Measurements from ENCODE around the gene CYB561A3. TPM values are rescaled to one million over a fixed set of nuclear protein-coding genes. Genes with fewer than 3 reads are reported as not detected.

CYB561A3 gene, protein sequence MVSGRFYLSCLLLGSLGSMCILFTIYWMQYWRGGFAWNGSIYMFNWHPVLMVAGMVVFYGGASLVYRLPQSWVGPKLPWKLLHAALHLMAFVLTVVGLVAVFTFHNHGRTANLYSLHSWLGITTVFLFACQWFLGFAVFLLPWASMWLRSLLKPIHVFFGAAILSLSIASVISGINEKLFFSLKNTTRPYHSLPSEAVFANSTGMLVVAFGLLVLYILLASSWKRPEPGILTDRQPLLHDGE
- 8.8 TPM for total RNA-seq
- 10 to 100 TPM; 14.9 to 21.3 (median 16.8) TPM for polyA plus RNA-seq (ENCODE audit: insufficient read depth in 1 of 8, insufficient read length in 8 of 8, low replicate concordance in 1 of 8)
- long read RNA-seq, donor 1, partial matches to known transcripts = 0 of 2 reads
- long read RNA-seq, donor 1, other reads (novel, unspliced or antisense) = 0 of 2 reads
- long read RNA-seq, donor 2 = 0 reads
- long read RNA-seq, donor 3, partial matches to known transcripts = 0 of 4 reads
- long read RNA-seq, donor 3, other reads (novel, unspliced or antisense) = 0 of 4 reads
- long read RNA-seq, donor 4, transcript CYB561A3-201 (7 exons, 3,061 nt) = major isoform, 5 of 5 reads
- long read RNA-seq, donor 4, partial matches to known transcripts = 0 of 5 reads
- long read RNA-seq, donor 4, other reads (novel, unspliced or antisense) = 0 of 5 reads
- long read RNA-seq, donor 5, partial matches to known transcripts = 0 of 5 reads
- long read RNA-seq, donor 5, other reads (novel, unspliced or antisense) = 0 of 5 reads
- long read RNA-seq, donor 6, transcript CYB561A3-201 (7 exons, 3,061 nt) = major isoform, 5 of 6 reads
- long read RNA-seq, donor 6, partial matches to known transcripts = 0 of 6 reads
- long read RNA-seq, donor 6, other reads (novel, unspliced or antisense) = 0 of 6 reads
- long read RNA-seq, donor 7, partial matches to known transcripts = 0 of 1 reads
- long read RNA-seq, donor 7, other reads (novel, unspliced or antisense) = 0 of 1 reads
- long read RNA-seq, donor 8, partial matches to known transcripts = 0 of 2 reads
- long read RNA-seq, donor 8, other reads (novel, unspliced or antisense) = 0 of 2 reads
- long read RNA-seq, donor 9, partial matches to known transcripts = 0 of 4 reads
- long read RNA-seq, donor 9, other reads (novel, unspliced or antisense) = 0 of 4 reads
- long read RNA-seq, donor 10, partial matches to known transcripts = 6 of 8 reads
- long read RNA-seq, donor 10, other reads (novel, unspliced or antisense) = 0 of 8 reads
- long read RNA-seq, donor 11, partial matches to known transcripts = 8 of 13 reads
- long read RNA-seq, donor 11, other reads (novel, unspliced or antisense) = 0 of 13 reads

DNA sequence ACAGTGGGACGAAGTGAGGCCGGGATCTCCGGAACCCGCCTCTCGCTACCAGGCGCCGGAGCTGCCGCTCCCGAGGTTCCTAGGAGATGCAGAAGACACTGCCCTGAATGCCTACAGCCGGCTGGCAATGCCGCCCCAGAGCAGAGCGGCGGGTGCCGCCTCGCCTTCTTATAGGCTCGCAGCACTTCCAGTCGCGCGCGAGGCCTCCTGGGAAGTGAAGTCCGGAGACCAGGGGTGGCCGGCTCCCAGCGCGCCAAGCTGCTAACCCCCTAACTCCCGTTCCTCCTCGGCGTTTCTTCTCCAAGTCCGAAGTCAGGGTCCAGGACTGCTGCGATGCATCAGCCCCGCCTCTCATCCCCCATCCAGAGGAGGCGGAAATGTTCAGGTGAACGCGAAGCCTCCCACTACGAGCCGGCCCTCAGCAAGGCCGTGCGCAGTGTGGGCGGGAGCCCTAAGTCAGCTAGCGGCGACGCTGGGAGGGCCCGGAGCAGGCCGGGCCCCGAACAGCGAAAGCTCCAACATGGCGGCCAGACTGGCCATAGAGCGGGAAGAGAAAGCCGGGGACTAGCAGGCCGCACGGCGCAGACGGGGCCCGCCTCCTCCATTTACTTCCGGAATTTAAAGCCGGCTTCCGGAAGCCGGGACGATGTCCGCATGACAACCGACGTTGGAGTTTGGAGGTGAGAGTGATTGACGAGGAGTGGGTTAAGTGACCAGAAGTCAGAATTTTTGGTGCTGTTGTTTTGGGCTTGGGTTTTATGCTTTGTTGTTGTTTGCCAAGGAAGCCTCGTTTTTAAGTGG lies at the start of gene CYB561A3, which contains the start of gene TMEM138:
TSS of gene CYB561A3 (minus strand) at position 142 of the 801 bp plus-strand sequence. CDS start 5,169 bp downstream, outside the sequence.
TSS of gene TMEM138 (plus strand) at position 634 of the 801 bp plus-strand sequence. CDS start 2,017 bp downstream, outside the sequence.
- H3K9me3 ChIP-seq (replicated peaks; ENCODE audit: control insufficient read depth, low read depth, low read length) = no peaks in the 10 kb centered on the region
- no peaks in the 10 kb centered on the region for H3K27me3 ChIP-seq (ENCODE audit: control insufficient read depth, insufficient read depth, low read length)
- peaks cover 35% of the 10 kb centered on the region for H3K36me3 ChIP-seq (ENCODE audit: control insufficient read depth, insufficient read depth, low read length)
- peak within 1 kb of the TSS; percentile 99 for H3K27ac ChIP-seq (ENCODE audit: low read length)
- H3K4me1 ChIP-seq (ENCODE audit: control insufficient read depth, insufficient read depth, low read length) = peaks cover 19% of the 10 kb centered on the region
- H3K4me3 ChIP-seq (ENCODE audit: low read length) = peak within 1 kb of the TSS; percentile 61
- under 1% methylated on average over 63 of the region's 63 CpGs for WGBS (ENCODE audit: insufficient coverage)
- DNase-seq = peak; percentile 97

DNA sequence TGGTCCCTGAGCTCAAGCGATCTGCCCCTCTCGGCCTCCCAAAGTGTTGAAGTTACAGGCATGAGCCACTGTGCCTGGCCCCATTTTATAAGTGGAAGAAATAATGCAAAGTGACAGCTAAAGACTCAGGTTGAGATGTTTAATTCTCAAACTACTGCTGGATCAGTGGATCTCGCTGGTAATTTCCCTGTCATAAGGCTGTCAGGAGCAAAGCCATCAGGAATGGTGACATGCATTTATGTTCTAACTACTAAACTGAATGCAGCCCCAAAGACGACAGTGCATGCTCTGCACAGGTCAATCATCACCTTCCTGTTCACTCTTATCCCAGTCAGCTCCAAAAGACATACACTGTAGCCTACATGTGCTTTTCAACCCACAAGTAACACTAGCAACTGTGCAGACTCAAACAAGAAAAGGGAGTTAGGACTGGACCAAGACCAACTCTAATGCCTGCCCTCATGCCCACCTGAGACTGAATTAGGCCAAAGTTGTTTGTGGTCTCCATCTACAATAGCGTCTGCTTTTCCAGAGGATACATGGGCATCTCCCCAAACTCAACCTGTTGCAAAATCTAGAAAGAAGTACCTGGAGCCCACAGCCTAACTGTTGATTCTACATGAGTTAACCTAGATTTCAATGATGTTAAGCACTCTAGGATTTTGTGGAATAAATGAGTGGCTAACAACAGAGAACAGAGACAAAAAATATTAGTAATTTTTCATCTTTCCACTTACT lies 45.5 kb upstream of the CYB561A3 start:
- Histone ChIP-seq H3K4me1 (ENCODE audit: control insufficient read depth, insufficient read depth, low read length) (no peaks in the 10 kb centered on the region), H3K36me3 (ENCODE audit: control insufficient read depth, insufficient read depth, low read length) (peaks cover 85% of the 10 kb centered on the region), H3K4me3 (ENCODE audit: low read length) (no peak overlapping the region), H3K27me3 (ENCODE audit: control insufficient read depth, insufficient read depth, low read length) (no peaks in the 10 kb centered on the region), H3K9me3 (replicated peaks; ENCODE audit: control insufficient read depth, low read depth, low read length) (no peaks in the 10 kb centered on the region), H3K27ac (ENCODE audit: low read length) (no peak overlapping the region)
- 97% methylated on average over 5 of the region's 5 CpGs for WGBS (ENCODE audit: insufficient coverage)
- no peak for DNase-seq

DNA sequence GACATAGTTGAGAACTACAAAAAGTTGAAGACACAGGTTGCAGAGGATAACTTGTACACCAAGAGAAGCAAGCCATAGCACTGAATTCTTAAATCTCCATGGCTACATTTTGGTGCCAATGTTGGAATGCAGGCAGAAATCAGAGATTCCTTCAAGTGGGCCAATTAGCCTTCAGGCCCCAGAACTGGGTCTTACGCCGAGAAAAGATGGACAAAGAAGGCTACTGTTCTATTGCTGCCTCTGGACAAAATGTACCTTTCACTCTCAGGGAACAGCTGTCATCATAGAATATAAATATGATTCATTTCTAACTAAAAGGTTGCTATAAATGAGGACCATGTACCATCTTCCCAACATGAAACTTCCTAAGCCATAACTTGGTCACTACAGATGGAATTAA lies 44.4 kb upstream of the CYB561A3 start:
- H3K27me3 ChIP-seq (ENCODE audit: control insufficient read depth, insufficient read depth, low read length) = no peaks in the 10 kb centered on the region
- no CpG with 5 or more reads among the region's 2 CpGs for WGBS (ENCODE audit: insufficient coverage)
- H3K9me3 ChIP-seq (replicated peaks; ENCODE audit: control insufficient read depth, low read depth, low read length) = no peaks in the 10 kb centered on the region
- peaks cover 77% of the 10 kb centered on the region for H3K36me3 ChIP-seq (ENCODE audit: control insufficient read depth, insufficient read depth, low read length)
- no peak for DNase-seq
- H3K4me3 ChIP-seq (ENCODE audit: low read length) = no peak overlapping the region
- H3K27ac ChIP-seq (ENCODE audit: low read length) = no peak overlapping the region
- no peaks in the 10 kb centered on the region for H3K4me1 ChIP-seq (ENCODE audit: control insufficient read depth, insufficient read depth, low read length)

DNA sequence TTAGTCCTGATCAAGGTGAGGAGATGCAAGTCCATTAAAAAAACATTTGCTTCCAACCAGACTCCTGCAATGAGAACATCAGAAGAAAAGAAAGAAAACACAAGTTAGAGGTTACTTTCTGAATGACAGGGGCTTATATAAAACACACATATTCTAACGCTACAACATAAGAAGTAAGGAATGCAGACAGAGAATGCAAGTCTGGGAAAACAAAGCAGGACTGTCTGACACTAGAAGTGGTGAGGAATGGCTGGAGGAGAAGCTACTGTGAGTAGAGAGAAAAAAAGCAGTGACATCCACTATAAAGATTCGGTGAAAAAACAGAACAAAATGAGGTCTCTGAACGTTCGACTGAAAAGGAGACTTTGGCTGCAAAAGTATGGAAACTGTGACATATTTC lies 43.0 kb upstream of the CYB561A3 start:
- DNase-seq = no peak
- Histone ChIP-seq H3K36me3 (ENCODE audit: control insufficient read depth, insufficient read depth, low read length) (peaks cover 75% of the 10 kb centered on the region), H3K4me3 (ENCODE audit: low read length) (no peak overlapping the region), H3K27me3 (ENCODE audit: control insufficient read depth, insufficient read depth, low read length) (no peaks in the 10 kb centered on the region), H3K9me3 (replicated peaks; ENCODE audit: control insufficient read depth, low read depth, low read length) (no peaks in the 10 kb centered on the region), H3K27ac (ENCODE audit: low read length) (no peak overlapping the region), H3K4me1 (ENCODE audit: control insufficient read depth, insufficient read depth, low read length) (no peaks in the 10 kb centered on the region)
- 74% methylated on average over 3 of the region's 4 CpGs for WGBS (ENCODE audit: insufficient coverage)

DNA sequence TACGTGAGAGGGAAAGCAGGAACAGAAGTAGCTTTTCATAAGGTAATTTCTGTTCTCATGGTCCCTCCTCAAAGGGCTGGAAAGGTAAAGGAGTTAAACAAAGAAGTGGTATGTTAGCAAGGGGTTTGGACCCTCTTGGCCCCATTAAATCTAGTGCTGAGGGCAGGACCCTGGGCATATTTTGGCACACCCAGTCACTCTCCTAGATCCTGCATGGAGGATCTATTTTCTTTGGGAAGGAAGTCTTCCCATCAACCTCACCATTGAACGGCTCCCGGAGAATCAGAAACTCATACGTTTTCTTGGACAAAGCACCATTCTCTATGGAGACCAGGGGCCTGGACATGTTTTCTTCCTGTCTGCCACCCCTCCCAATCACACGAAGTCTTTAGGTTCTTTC lies 42.4 kb upstream of the CYB561A3 start:
- peaks cover 76% of the 10 kb centered on the region for H3K36me3 ChIP-seq (ENCODE audit: control insufficient read depth, insufficient read depth, low read length)
- WGBS (ENCODE audit: insufficient coverage) = 57% methylated on average over 1 of the region's 5 CpGs
- DNase-seq = no peak
- H3K4me1 ChIP-seq (ENCODE audit: control insufficient read depth, insufficient read depth, low read length) = no peaks in the 10 kb centered on the region
- H3K27ac ChIP-seq (ENCODE audit: low read length) = no peak overlapping the region
- no peaks in the 10 kb centered on the region for H3K27me3 ChIP-seq (ENCODE audit: control insufficient read depth, insufficient read depth, low read length)
- H3K4me3 ChIP-seq (ENCODE audit: low read length) = no peak overlapping the region
- no peaks in the 10 kb centered on the region for H3K9me3 ChIP-seq (replicated peaks; ENCODE audit: control insufficient read depth, low read depth, low read length)

DNA sequence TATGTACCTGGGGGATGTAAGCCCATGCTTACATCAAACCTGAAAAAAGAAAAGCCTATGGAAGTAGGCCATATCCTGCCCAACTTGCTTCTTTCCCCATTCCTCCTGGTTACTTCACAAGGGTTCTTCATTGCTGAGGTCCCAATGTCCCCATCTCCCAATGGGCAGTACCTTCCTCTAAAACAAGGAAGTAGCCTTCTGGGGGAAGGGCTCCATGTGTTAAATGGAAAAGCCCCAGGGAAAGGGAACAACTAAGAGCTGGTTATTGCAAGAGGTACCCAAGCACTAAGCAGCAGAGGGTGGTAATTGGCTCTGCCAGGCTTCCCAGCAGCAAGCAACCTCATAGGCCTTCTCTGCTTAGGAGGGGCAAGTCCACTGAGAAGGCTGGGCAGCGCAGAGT lies 42.0 kb upstream of the CYB561A3 start:
- H3K9me3 ChIP-seq (replicated peaks; ENCODE audit: control insufficient read depth, low read depth, low read length) = no peaks in the 10 kb centered on the region
- H3K27me3 ChIP-seq (ENCODE audit: control insufficient read depth, insufficient read depth, low read length) = no peaks in the 10 kb centered on the region
- H3K27ac ChIP-seq (ENCODE audit: low read length) = no peak overlapping the region
- DNase-seq = no peak
- peaks cover 76% of the 10 kb centered on the region for H3K36me3 ChIP-seq (ENCODE audit: control insufficient read depth, insufficient read depth, low read length)
- no peaks in the 10 kb centered on the region for H3K4me1 ChIP-seq (ENCODE audit: control insufficient read depth, insufficient read depth, low read length)
- H3K4me3 ChIP-seq (ENCODE audit: low read length) = no peak overlapping the region
- no CpG with 5 or more reads among the region's 1 CpG for WGBS (ENCODE audit: insufficient coverage)

DNA sequence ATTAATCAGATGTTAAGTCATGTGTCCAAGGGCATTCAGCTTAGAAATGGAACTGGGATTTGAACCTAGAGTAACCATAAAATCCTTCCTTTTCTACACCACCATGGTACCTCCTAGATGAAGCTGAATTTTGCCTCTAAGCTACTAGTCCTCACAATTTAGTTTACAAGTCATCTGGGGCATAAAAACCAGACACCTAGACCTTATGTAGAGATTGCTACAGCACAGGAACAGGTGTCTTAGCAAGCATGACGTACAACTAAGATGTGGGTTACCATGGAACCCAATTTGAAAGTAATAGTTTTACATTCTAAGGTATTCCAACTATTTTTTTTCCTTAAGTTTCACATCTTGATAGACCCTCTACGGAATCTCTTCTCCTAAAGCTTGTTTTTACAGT lies 39.9 kb upstream of the CYB561A3 start:
- Histone ChIP-seq H3K27me3 (ENCODE audit: control insufficient read depth, insufficient read depth, low read length) (no peaks in the 10 kb centered on the region), H3K4me1 (ENCODE audit: control insufficient read depth, insufficient read depth, low read length) (no peaks in the 10 kb centered on the region), H3K4me3 (ENCODE audit: low read length) (no peak overlapping the region), H3K9me3 (replicated peaks; ENCODE audit: control insufficient read depth, low read depth, low read length) (no peaks in the 10 kb centered on the region), H3K27ac (ENCODE audit: low read length) (no peak overlapping the region), H3K36me3 (ENCODE audit: control insufficient read depth, insufficient read depth, low read length) (peaks cover 76% of the 10 kb centered on the region)
- DNase-seq = no peak
- WGBS (ENCODE audit: insufficient coverage) = 91% methylated on average over 1 of the region's 2 CpGs

DNA sequence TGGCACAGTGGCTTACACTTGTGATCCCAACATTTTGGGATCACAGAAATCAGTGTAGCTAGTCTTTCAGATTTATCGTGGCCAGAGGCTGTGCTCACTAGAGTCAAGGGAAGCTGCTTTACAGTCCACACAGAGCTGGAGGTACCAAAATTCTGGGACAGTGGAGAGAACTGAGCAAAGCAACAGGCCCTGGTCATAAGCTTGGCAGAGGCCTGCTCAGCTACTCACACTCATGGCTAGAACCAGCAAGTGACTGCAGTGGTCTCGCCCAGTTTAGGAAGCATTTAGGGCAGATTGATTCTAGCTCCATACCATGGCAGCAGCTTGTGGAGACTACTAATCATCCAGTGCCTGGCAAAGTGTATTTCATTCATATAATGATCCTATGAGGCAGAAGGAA lies 39.5 kb upstream of the CYB561A3 start:
- Histone ChIP-seq H3K27me3 (ENCODE audit: control insufficient read depth, insufficient read depth, low read length) (no peaks in the 10 kb centered on the region), H3K27ac (ENCODE audit: low read length) (no peak overlapping the region), H3K36me3 (ENCODE audit: control insufficient read depth, insufficient read depth, low read length) (peaks cover 75% of the 10 kb centered on the region)

More for the DNA sequence above, 39.5 kb upstream of the CYB561A3 start:
- Histone ChIP-seq H3K4me1 (ENCODE audit: control insufficient read depth, insufficient read depth, low read length) (no peaks in the 10 kb centered on the region), H3K4me3 (ENCODE audit: low read length) (no peak overlapping the region), H3K9me3 (replicated peaks; ENCODE audit: control insufficient read depth, low read depth, low read length) (no peaks in the 10 kb centered on the region)
- DNase-seq = no peak
- WGBS (ENCODE audit: insufficient coverage) = 95% methylated on average over 2 of the region's 2 CpGs
